Stimulated activated CD4-positive, alpha-beta T cell treated with anti-CD3 and anti-CD28 coated beads, Interleukin-4, amount 100 ng/mL, for 48 hours (primary cell): Measurements from ENCODE around the gene DAZAP1.

Source experiments
- DNase-seq, 2 donors: peaks; one replicate each; pipeline ENCODE4 v3.0.0-alpha.2; 2020; ENCODE audit warnings: low read depth in 2 of 2

The DAZAP1 gene

GRCh38 chr19:1441022-1441426 is 33.6 kb downstream of the DAZAP1 start:
- no peak for DNase-seq

GRCh38 chr19:1441677-1442438 is 34.5 kb downstream of the DAZAP1 start:
- DNase-seq, result no peak

DNA sequence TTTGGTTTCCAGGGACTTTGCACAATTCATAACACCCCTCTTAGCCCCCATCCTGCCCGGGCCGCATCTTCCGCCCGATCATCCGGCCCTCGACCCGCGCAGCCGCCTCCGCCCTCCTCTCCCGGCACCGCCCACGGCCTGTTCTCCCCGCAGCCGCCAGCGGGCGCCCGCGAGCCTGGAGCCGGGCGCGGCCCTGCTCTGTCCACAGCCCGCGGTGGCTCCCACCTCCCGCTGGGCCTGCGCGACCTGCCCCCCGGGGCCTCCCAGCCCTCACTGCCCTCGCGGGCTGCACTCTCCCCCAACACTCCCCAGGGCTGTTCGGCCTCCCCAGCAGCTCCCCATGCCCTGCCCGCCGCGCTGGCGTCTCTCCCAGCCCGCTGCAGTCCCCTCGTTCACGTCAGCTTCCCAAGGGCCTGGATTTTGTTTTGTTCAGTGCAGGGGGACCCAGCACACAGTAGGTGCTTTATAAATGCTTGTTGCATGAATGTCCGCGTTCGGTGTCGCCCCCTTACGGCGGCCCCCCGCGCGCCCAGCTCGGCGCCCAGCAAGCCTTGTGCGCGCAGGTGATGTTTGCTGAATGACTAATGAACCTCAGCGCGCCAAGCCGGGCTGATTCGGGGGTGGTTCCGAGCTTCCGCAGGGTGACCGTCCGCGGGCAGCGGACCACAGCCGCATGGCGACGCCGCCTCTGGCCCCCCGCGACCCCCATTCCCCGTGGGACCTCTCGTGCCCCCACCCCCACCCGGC is 38.0 kb downstream of the DAZAP1 start:
- DNase-seq, result peak; percentile 69 to 70

DNA sequence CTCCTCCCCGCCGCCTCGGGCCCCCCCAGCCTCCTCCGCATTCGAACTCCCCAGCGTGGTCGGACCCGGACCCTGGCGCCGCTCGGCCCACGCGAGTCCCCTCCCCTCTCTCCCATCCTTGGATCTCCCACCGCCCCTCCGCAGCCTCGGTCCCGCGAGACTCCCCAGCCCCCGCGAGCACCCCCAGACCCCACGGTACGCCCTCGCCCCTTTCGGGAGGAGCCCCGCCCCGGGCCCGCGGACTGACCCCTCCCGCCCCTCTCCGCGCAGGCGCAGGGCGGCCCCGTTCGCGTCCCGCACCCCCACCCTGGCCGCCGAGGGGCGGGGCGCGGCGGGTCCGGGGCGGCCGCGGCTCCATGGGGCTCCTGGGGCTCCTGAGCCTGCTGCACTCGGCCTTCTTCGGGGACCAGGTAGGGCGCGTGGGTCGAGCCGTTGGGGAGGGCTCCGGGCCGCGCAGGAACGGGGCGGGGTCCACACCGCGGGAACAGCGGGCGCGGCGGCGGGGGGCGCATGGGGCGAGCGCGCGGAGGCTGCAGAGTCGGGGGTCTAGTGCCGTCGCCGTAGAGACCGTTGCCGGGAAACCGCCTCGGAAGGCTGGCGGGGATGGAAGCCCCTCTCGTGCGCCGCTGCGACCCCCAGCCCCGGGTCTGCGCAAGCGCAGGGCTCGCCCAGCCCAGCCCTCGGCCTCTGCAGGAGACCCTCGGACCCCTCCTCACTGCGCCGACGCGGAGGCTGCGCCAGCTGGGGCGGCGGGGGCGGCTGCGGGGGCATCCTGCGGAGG is 38.7 kb downstream of the DAZAP1 start:
- DNase-seq, result no peak

GRCh38 chr19:1446713-1447481 is 39.5 kb downstream of the DAZAP1 start:
- no peak for DNase-seq

GRCh38 chr19:1447504-1447903 is 40.1 kb downstream of the DAZAP1 start:
- no peak for DNase-seq

- DNase-seq, result no peak
Observed at GRCh38 chr19:1447944-1448343, 40.6 kb downstream of the DAZAP1 start.

DNA sequence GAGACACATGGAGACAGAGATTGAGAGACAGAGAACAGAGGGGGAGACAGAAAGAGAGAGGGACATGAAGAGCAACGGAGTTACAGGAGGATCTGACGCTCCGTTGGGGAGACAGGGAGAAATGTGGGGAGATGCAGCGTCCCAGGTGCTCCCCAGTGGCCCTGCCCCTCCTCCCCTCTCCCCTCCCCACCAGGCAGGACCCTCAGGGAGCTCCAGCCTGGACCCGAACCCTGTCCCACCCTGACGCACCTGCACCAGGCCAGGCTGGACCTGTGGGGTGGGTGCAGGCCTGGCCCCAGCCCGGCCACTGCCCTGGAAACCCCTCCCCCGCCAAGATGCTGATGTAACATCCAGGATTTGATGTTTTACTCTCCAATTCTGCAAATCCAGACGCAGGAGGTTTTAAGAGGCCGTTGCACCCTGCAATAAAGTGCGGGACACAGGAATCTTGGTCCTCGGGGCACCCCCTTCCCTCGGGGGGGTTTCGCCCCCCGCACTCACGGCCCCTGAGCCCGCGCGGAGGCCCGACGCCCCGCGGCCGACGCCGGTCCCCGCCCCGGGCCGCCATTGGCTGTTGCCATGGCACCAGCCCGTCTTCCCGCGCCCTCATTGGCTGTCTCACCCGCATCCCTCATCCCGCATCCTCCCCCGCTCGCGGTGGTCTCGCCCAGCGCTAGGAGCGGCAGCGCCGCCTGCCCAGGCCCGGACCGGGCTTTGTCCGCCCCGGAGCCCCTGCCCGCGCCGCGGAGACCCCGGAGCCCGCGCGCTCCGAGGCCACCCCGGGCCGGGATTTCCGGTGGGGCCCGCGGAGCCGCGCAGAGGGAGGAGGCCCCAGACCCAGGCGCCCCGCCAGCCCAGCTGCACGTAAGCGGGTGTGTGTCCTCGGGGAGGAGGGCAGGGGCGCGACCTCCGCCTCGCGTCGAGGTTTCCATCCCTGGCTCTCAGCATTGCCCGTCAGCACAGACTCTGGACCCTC is 42.4 kb downstream of the DAZAP1 start, which contains the start of gene APC2:
Gene APC2 (plus strand): TSS at position 655 of the 976 bp plus-strand sequence. CDS start 2,881 bp downstream, outside the sequence.
- DNase-seq, result no peak

GRCh38 chr19:1450735-1451731 is 43.6 kb downstream of the DAZAP1 start:
- no peak for DNase-seq

DNA sequence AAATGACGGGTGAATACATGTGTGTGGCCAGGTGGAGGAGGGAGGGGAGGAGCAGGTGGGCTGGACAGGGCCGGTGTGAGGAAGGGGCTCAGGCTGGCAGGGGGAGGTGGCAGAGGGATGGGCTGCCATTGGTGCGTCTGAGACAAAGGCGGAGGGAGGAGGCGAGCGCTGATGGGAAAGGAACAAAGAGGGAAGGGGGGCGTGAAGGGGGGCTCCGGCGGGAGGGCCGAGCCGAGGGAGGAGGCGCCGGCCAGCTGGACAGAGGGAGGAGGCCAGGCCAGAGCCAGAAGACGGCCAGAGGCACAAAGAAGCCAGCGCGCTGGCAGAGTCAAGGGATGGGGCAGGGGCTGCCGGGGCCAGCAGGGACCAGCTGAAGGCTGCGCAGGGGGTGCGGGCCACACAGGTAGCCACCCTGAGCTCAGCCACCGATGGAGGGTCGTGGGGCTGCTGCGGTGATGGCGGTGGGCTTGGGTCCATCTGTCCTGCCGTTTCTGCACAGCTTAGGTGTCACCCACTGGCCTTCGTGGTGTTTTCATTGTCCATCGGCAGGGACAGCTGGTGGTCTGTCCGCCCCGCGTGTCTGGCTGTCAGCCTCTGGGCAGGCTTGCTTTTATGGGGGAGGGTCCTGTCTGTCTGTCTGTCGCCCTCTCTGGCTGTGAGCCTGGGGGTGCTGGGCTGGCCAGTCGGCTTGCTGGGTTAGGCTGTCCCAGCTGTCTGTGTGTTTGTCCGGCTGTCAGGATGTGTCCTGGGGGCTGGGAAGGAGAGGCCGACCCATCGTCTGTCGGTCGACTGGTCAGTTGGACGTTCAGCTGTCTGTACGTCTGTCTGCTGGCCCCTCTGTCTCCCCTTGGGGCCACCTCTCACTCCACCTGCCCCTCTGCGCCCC is 44.8 kb downstream of the DAZAP1 start:
- no peak for DNase-seq

GRCh38 chr19:1452802-1453524 is 45.6 kb downstream of the DAZAP1 start:
- DNase-seq, result no peak

DNA sequence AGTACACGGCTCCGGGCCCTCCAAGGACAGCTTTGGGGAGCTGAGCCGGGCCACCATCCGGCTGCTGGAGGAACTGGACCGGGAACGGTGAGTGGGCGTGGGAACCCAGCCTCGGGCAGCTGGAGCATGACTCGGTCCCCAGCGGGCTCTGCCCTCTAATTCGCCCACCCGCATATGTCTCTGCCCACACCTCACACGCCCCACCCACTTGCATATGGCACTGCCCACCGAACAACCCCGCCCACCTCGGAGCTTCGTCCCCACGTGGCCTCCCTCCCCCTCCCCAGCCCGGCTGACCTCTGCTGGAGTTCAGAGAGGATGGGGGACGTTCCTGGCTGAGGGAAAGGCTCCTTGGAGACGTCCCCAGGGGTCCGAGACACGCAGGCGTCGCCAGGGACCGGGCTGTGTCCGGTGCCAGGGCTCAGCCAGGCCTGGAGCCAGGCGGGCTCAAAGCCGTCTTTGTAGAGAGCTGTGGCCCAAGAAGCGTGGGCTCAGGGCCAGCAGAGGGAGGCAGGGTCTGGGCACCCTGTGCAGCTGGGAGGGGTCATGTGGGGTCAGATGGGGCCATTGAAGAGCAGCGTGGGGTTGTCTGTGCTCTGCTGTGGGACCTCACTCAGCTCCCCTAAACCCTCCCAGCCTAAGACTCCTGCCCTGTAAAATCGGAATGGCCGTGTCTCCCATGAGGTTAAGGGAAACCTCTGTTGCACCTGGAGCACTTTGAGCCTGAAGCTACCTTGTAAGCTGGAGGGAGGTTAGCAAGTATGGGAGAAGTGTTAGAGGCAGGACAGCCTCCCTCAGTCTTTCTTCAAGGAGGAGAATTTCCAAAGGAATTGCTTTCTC is 46.4 kb downstream of the DAZAP1 start:
- no peak for DNase-seq

DNA sequence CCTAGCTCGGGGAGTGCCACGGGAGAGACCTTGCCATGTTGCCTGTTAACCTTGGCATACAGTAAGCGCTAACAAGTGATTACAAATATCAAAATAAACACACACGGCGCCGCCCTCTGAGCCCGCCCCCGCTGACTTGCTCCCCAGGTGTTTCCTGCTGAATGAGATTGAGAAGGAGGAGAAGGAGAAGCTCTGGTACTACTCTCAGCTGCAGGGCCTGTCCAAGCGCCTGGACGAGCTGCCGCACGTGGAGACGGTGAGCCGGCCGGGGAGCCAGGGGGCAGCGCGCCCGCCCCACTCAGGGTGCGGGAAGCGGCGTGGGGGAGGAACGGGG is 47.6 kb downstream of the DAZAP1 start:
- DNase-seq, result no peak

GRCh38 chr19:1455336-1456120 is 48.1 kb downstream of the DAZAP1 start:
- peak; percentile 64 to 66 for DNase-seq

- no peak for DNase-seq
Observed at GRCh38 chr19:1456121-1456900, 48.9 kb downstream of the DAZAP1 start.
